ENCODE results near the gene MTMR11. TPM values are rescaled to one million over a fixed set of nuclear protein-coding genes. Genes with fewer than 3 reads are reported as not detected.

The MTMR11 gene
- total RNA-seq, 1 experiment from 2014 or later, result 3.9 TPM

DNA sequence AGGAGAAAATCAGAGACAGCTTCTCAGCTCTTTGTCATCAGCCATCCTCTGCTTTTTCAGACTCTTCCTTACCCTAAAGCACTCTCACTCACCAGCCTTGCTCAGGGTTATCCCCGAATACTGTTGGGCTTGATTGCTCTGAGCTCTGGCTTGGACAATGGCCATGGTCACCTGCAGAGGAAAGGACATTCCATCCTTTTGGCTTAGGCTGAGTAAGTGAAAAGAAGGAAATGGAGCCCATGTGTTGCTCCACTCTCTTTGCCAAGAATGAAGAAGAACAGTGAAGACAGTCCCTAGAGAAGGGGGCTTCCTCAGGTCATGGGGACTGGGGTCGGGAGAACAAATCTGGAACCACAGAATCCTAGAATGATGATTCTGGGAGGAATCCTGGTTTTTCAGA lies 2.3 kb downstream of the MTMR11 start:
- no peaks in the 10 kb centered on the region for H3K9me3 Mint-ChIP-seq

More for the DNA sequence above, 2.3 kb downstream of the MTMR11 start:
- DNase-seq, result no peak
- H3K14ac ChIP-seq (ENCODE audit: insufficient read depth, low read length), result no peak overlapping the region
- H3T11ph ChIP-seq (ENCODE audit: low read length), result no peak overlapping the region
- H2AK5ac ChIP-seq (ENCODE audit: insufficient read length, low read length), result no peak overlapping the region
- no peak overlapping the region for H3K4ac ChIP-seq (ENCODE audit: low read depth, low read length)
- no peak overlapping the region for H2BK20ac ChIP-seq (ENCODE audit: low read depth, low read length, poor library complexity, severe bottlenecking)
- H3K79me1 ChIP-seq (ENCODE audit: insufficient read depth, low read depth, low read length, poor library complexity, severe bottlenecking), result no peaks in the 10 kb centered on the region
- H2BK5ac ChIP-seq (ENCODE audit: insufficient read length, low read length), result no peak overlapping the region
- no peaks in the 10 kb centered on the region for H3K27me3 Mint-ChIP-seq (ENCODE audit: low read depth)
- H2AFZ ChIP-seq (ENCODE audit: low read length), result no peak overlapping the region
- no peak overlapping the region for H2BK120ac ChIP-seq (ENCODE audit: low read depth, low read length, poor library complexity, severe bottlenecking)
- TF ChIP-seq, protein P1, sequence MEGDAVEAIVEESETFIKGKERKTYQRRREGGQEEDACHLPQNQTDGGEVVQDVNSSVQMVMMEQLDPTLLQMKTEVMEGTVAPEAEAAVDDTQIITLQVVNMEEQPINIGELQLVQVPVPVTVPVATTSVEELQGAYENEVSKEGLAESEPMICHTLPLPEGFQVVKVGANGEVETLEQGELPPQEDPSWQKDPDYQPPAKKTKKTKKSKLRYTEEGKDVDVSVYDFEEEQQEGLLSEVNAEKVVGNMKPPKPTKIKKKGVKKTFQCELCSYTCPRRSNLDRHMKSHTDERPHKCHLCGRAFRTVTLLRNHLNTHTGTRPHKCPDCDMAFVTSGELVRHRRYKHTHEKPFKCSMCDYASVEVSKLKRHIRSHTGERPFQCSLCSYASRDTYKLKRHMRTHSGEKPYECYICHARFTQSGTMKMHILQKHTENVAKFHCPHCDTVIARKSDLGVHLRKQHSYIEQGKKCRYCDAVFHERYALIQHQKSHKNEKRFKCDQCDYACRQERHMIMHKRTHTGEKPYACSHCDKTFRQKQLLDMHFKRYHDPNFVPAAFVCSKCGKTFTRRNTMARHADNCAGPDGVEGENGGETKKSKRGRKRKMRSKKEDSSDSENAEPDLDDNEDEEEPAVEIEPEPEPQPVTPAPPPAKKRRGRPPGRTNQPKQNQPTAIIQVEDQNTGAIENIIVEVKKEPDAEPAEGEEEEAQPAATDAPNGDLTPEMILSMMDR (conservative IDR thresholded peaks at IDR 0.05), result no peak
- no peak overlapping the region for H3K27ac ChIP-seq (ENCODE audit: insufficient read length, low read depth, low read length)
- peaks cover 12% of the 10 kb centered on the region; the same call in 1 of the 2 replicates for H3K4me1 ChIP-seq (ENCODE audit: insufficient read depth, low read length)
- H3K18ac ChIP-seq (ENCODE audit: insufficient read length, low read depth, low read length), result no peak overlapping the region
- H3K23me2 ChIP-seq (ENCODE audit: insufficient read length, low read depth, low read length, poor library complexity, severe bottlenecking), result peaks cover 14% of the 10 kb centered on the region
- H4K91ac ChIP-seq (ENCODE audit: insufficient read length, low read depth, low read length), result no peak overlapping the region
- no peak overlapping the region for H3K23ac ChIP-seq (ENCODE audit: insufficient read length, low read depth, low read length)
- H3K4me3 Mint-ChIP-seq, result no peak overlapping the region
- no peaks in the 10 kb centered on the region for H3K79me2 ChIP-seq (ENCODE audit: insufficient read depth, low read length)
- no peaks in the 10 kb centered on the region; a peak in 2 of 7 replicates for H3K36me3 Mint-ChIP-seq (ENCODE audit: insufficient read depth in 1 of 3, low read depth in 3 of 3)
- no peaks in the 10 kb centered on the region for H3K9me3 ChIP-seq (ENCODE audit: control insufficient read depth, low read depth, low read length)
- H2BK12ac ChIP-seq (ENCODE audit: insufficient read length, low read depth, low read length), result no peak overlapping the region
- no peak overlapping the region for H3K27ac Mint-ChIP-seq
- no peak overlapping the region for H3K56ac ChIP-seq (ENCODE audit: insufficient read length, low read depth, low read length)
- no peaks in the 10 kb centered on the region for H4K20me1 ChIP-seq (ENCODE audit: control insufficient read depth, insufficient read depth, insufficient read length)
- H3K4me1 Mint-ChIP-seq, result peaks cover 34 to 36% of the 10 kb centered on the region in 2 experiments
- no CpG with 5 or more reads among the region's 2 CpGs for WGBS (ENCODE audit: extremely low coverage, insufficient read length, low lambda C conversion rate)
- no peaks in the 10 kb centered on the region for H3K27me3 ChIP-seq (ENCODE audit: insufficient read depth, low read length)
- no peak overlapping the region for H4K5ac ChIP-seq (ENCODE audit: insufficient read length, low read depth, low read length)
- H2BK15ac ChIP-seq (ENCODE audit: low read depth, low read length), result no peak overlapping the region
- H4K8ac ChIP-seq (replicated peaks; ENCODE audit: insufficient read length, low read depth, low read length), result no peak overlapping the region
- peak overlapping the region; percentile 26 for H3K9ac ChIP-seq (ENCODE audit: extremely low read depth, insufficient read length, low read length)
- H3K4me2 ChIP-seq (ENCODE audit: insufficient read depth, insufficient read length, low read length), result no peak overlapping the region

Data from H9 (cell line).